Stomach (tissue), 9 donors: ENCODE data around the gene NSUN7. TPM values are rescaled to one million over a fixed set of nuclear protein-coding genes. Genes with fewer than 3 reads are reported as not detected.

Experiments used
- DNase-seq, 2 donors: peaks; one replicate each; pipeline versions ENCODE4 v3.0.0 to v3.0.0-alpha.2; 2013 to 2019
- H3K27ac ChIP-seq, 5 donors: fragments of 200-600 bp in 4 of 5; sonication (generic) in 4 of 5; one replicate each; pipeline ENCODE4 v1.5.1; 2013 to 2019; ENCODE audit warnings: mild to moderate bottlenecking in 1 of 5, moderate library complexity in 1 of 5
- H3K27me3 ChIP-seq, 3 donors: fragments of 200-600 bp; sonication (generic); one replicate each; pipeline ENCODE4 v1.5.1; 2017 to 2019; ENCODE audit warnings: mixed run types in 1 of 3
- H3K36me3 ChIP-seq, 4 donors: fragments of 200-600 bp; sonication (generic); 1 replicate in 3 of 4; 2 replicates in 1 of 4; pipeline ENCODE4 v1.5.1; 2016 to 2019
- H3K4me1 ChIP-seq, 4 donors: fragments of 200-600 bp; sonication (generic); one replicate each; pipeline ENCODE4 v1.5.1; 2016 to 2019
- H3K4me3 ChIP-seq, 4 donors: fragments of 200-600 bp; sonication (generic) in 3 of 4; one replicate each; pipeline ENCODE4 v1.5.1; 2016 to 2019; ENCODE audit warnings: mild to moderate bottlenecking in 1 of 4
- H3K9me3 ChIP-seq, 4 donors: fragments of 200-600 bp; sonication (generic); one replicate each; pipeline ENCODE4 v1.5.1; 2016 to 2019
- CTCF ChIP-seq, 7 experiments: fragments of 450-650 bp in 4 of 7; fragments of 200-600 bp in 3 of 7; sonication (generic) in 3 of 7; IDR thresholded peaks; one replicate each; pipeline ENCODE4 v1.5.1; 2016 to 2019; ENCODE audit warnings: antibody characterized with exemption in 7 of 7, control low read depth in 2 of 7, mild to moderate bottlenecking in 1 of 7
- EP300 ChIP-seq: sonication (generic); formaldehyde crosslinking; IDR thresholded peaks from one replicate; pipeline ENCODE4 v1.6.1; 2017; ENCODE audit warnings: antibody characterized with exemption
- POLR2A ChIP-seq, 4 donors: fragments of 450-650 bp; IDR thresholded peaks; one replicate each; pipeline ENCODE4 v1.6.1; 2016; ENCODE audit warnings: antibody characterized with exemption in 4 of 4, control low read depth in 2 of 4, mild to moderate bottlenecking in 1 of 4, moderate library complexity in 1 of 4
- POLR2AphosphoS5 ChIP-seq, 3 donors: sonication (generic); formaldehyde crosslinking; IDR thresholded peaks; one replicate each; pipeline ENCODE4 v1.6.1; 2016; ENCODE audit warnings: antibody characterized with exemption in 3 of 3
- WGBS, 5 donors: extraction: QIAGEN DNeasy Blood & Tissue Kit in 3 of 5; methylation state at CpG; one replicate each; pipeline versions ENCODE4 v1.1.5 to v1.1.7; 2013 to 2018; 5-methylcytosine and 5-hydroxymethylcytosine counted together
- intact Hi-C: fragments of 100-400 bp; cut with DNase I; formaldehyde crosslinking; loops from one replicate; pipeline ENCODE4 v1.15.1; 2023; ENCODE audit warnings: low total_unique reads
- polyA plus RNA-seq, 3 donors: library from polyadenylated mRNA; stranded (reverse); fragments of 200-250 nt; gene quantifications; one replicate each; pipeline ENCODE4 v1.2.3, GENCODE V29; 2013
- total RNA-seq, 5 donors: library from RNA; depleted of rRNA; stranded (reverse); fragments of >200 nt; gene quantifications; one replicate each; pipeline versions ENCODE4 v1.1.0 to v1.2.3, GENCODE V29; 2014 to 2016
- donor health status: healthy with polysubstance abuse.
- donor health status: Bipolar disorder and iron deficiency.
- donor health status: healthy.

The NSUN7 gene
- total and polyA plus RNA-seq, 8 donors, result 2.0 to 17.3 (median 7.9) TPM

DNA sequence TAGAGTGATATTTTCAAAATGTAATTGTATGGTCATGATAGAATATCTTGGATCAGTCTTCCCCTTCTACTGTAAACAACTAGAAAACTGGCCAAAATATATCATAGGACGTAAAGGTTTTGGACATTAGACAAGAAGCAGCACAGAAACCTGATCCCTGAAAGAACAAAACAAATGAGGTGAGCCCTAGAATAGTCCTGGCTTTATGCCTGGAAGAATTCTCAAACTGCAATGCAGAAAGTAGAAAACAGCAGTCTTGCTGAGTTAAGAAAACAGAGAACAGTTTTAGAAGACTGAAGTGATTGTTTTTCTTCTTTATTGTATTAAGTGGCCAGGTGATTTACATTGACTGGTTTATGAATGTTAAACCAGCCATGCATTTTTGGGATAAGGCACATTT lies 19.5 kb downstream of the NSUN7 start:
- no peak overlapping the region for H3K4me3 ChIP-seq
- WGBS, 5 donors, result 37 to 60% (median 48%) methylated on average over 1 of the region's 1 CpG
- H3K9me3 ChIP-seq, result no peaks in the 10 kb centered on the region
- H3K27ac ChIP-seq, result no peak overlapping the region
- peak in 1 of 2 donors; percentile 40 for DNase-seq
- intact Hi-C loops, result no loop called here
- peaks cover 0 to 6% (median 0%) of the 10 kb centered on the region in 4 donors for H3K36me3 ChIP-seq
- no peak for TF ChIP-seq POLR2AphosphoS5 (IDR thresholded peaks at IDR 0.05)
- TF ChIP-seq POLR2A (IDR thresholded peaks at IDR 0.05), result no peak
- TF ChIP-seq EP300, result no peak
- TF ChIP-seq CTCF (IDR thresholded peaks at IDR 0.05), result no peak
- peaks cover 0 to 7% (median 0%) of the 10 kb centered on the region in 4 donors for H3K4me1 ChIP-seq
- no peaks in the 10 kb centered on the region for H3K27me3 ChIP-seq

- Histone ChIP-seq H3K9me3 (peaks cover 0 to 14% (median 11%) of the 10 kb centered on the region in 4 donors), H3K4me1 (no peaks in the 10 kb centered on the region), H3K4me3 (no peak overlapping the region), H3K36me3 (peaks cover 0 to 24% (median 5%) of the 10 kb centered on the region in 4 donors), H3K27me3 (no peaks in the 10 kb centered on the region), H3K27ac (no peak overlapping the region)
- no peak for DNase-seq
- intact Hi-C loops, result no loop called here
- TF ChIP-seq EP300 (no peak), CTCF (IDR thresholded peaks at IDR 0.05) (no peak), POLR2AphosphoS5 (IDR thresholded peaks at IDR 0.05) (no peak), POLR2A (IDR thresholded peaks at IDR 0.05) (no peak)
- 94 to 97% (median 94%) methylated on average over 1 of the region's 1 CpG for WGBS, 5 donors
Observed at GRCh38 chr4:40778090-40778489, 28.3 kb downstream of the NSUN7 start.

- no peaks in the 10 kb centered on the region for H3K27me3 ChIP-seq
- H3K4me3 ChIP-seq, result no peak overlapping the region
- no peak overlapping the region for H3K27ac ChIP-seq
- H3K9me3 ChIP-seq, result peaks cover 0 to 7% (median 6%) of the 10 kb centered on the region in 4 donors
- WGBS, 5 donors, result 80 to 91% (median 86%) methylated on average over 2 of the region's 2 CpGs
- no peaks in the 10 kb centered on the region for H3K4me1 ChIP-seq
- DNase-seq, result no peak
- intact Hi-C loops, result no loop called here
- H3K36me3 ChIP-seq, result peaks cover 0 to 13% (median 5%) of the 10 kb centered on the region in 4 donors
- no peak for TF ChIP-seq POLR2A (IDR thresholded peaks at IDR 0.05)
- no peak for TF ChIP-seq CTCF (IDR thresholded peaks at IDR 0.05)
- TF ChIP-seq POLR2AphosphoS5 (IDR thresholded peaks at IDR 0.05), result no peak
- TF ChIP-seq EP300, result no peak
Observed at GRCh38 chr4:40782876-40783275, 33.1 kb downstream of the NSUN7 start.

GRCh38 chr4:40785727-40786126 lies 36.0 kb downstream of the NSUN7 start:
- whole genome bisulfite sequencing, 5 donors, result 96 to 99% (median 97%) methylated on average over 12 of the region's 12 CpGs
- intact Hi-C loops, result no loop called here
- Histone ChIP-seq H3K9me3 (no peaks in the 10 kb centered on the region), H3K27me3 (no peaks in the 10 kb centered on the region), H3K36me3 (peaks cover 0 to 6% (median 2%) of the 10 kb centered on the region in 4 donors), H3K27ac (no peak overlapping the region), H3K4me3 (no peak overlapping the region), H3K4me1 (no peaks in the 10 kb centered on the region)
- no peak for TF ChIP-seq POLR2AphosphoS5 (IDR thresholded peaks at IDR 0.05)
- no peak for TF ChIP-seq CTCF (IDR thresholded peaks at IDR 0.05)
- TF ChIP-seq POLR2A (IDR thresholded peaks at IDR 0.05), result no peak
- no peak for TF ChIP-seq EP300
- DNase-seq, result no peak
